HPDE6-E6E7 (cell line): ENCODE results near the gene KIF7.

ENCODE experiments used
- DNase-seq: peaks from one replicate; pipeline ENCODE4 v3.0.0; 2011; ENCODE audit warnings: missing footprints; ENCODE audit errors: extremely low spot score

Gene KIF7

DNA sequence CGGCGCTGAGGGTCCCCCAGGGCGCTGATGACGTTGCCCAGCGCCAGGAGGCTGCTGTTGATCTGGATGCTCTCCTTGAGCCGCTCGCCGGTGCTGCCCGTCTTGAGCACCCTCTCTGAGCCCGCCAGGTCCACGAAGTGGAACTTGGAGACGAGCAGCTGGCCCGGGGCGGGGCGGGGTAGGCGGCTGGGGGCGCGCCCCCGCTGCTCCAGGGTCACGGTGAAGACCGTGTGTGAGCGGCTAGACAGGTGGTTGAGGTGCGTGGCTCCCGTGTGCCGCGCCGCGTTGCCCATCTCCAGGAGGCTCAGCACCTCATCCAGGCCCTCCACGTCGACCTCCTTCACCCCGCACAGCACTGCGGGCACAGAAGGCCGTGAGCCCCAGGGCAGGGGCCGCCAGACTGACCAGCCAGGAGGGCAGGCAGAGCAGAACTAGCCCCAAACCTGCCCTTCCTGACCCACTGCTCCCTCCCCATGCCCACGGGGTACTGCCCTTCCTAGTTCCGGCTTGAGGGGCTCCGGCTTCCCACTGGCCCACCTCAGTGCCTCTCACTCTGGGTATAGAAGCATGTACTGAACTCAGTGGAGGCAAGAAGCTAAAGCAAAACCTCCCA is 6.1 kb downstream of the KIF7 start:
- no peak for DNase-seq

- no peak for DNase-seq
These were observed 6.9 kb downstream of the KIF7 start for GRCh38 chr15:89648106-89649012.

- DNase-seq: peak; percentile 64
These were observed 7.9 kb downstream of the KIF7 start for GRCh38 chr15:89647191-89647851.

GRCh38 chr15:89646416-89647141 is 8.7 kb downstream of the KIF7 start:
- no peak for DNase-seq

GRCh38 chr15:89645680-89646079 is 9.6 kb downstream of the KIF7 start:
- DNase-seq: no peak

DNA sequence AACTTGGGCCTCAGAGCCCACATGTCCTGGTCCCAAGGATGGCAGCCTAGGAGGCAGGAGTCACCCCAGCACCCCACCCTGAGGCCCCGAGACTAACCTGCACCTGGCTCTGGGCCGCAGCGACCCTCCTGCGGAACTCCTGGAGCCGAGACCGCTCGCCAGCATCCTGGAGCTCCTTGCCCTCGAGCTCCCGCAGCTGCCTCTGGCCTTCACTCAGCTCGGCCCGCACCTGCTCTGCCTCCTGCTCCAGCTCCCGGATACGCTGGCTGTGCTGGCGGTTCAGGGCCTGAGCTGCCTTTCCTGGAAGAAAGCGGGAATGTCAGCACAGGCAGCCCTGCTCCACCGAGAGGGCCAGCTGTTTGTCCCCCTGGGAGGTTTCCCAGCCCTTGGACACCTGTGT is 13.2 kb downstream of the KIF7 start:
- DNase-seq: no peak

DNA sequence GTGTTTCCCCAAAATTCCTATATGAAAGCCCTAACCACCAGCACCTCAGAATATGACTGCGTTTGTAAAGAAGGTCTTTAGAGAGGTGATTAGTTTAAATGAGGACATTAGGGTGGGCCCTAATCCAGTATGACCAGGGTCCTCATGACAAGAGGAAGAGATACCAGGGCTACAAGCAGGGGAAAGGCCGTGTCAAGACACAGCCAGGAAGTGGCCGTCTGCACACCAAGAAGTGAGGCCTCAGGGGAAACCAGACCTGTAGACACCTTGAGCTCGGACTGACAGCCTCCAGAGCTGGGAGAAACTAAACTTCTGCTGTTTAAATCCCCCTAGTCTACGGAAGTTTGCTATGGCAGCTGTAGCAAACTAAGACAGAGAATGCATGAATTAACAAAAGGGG is 14.2 kb downstream of the KIF7 start:
- no peak for DNase-seq

GRCh38 chr15:89640245-89640644 is 15.0 kb downstream of the KIF7 start:
- no peak for DNase-seq

DNA sequence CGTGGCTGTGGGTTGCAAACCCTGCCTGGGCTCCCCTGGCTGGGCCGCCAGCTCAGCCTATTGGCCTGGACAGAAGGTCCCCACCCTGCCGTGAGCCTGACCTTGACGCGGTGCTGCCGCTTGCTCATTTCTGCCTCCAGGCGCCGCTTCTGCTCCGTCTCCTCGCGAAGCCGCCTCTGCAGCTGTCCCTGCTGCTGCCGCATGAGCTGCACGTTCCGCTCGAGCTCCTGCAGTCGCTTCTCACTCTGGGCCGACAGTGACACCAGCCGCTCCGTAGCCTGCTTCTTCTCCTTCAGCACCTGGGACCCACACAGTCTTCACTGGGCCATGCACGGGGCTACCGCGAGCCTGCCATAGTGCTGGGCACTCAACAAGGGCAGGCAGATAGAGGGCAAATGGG is 21.7 kb downstream of the KIF7 start:
- no peak for DNase-seq

DNA sequence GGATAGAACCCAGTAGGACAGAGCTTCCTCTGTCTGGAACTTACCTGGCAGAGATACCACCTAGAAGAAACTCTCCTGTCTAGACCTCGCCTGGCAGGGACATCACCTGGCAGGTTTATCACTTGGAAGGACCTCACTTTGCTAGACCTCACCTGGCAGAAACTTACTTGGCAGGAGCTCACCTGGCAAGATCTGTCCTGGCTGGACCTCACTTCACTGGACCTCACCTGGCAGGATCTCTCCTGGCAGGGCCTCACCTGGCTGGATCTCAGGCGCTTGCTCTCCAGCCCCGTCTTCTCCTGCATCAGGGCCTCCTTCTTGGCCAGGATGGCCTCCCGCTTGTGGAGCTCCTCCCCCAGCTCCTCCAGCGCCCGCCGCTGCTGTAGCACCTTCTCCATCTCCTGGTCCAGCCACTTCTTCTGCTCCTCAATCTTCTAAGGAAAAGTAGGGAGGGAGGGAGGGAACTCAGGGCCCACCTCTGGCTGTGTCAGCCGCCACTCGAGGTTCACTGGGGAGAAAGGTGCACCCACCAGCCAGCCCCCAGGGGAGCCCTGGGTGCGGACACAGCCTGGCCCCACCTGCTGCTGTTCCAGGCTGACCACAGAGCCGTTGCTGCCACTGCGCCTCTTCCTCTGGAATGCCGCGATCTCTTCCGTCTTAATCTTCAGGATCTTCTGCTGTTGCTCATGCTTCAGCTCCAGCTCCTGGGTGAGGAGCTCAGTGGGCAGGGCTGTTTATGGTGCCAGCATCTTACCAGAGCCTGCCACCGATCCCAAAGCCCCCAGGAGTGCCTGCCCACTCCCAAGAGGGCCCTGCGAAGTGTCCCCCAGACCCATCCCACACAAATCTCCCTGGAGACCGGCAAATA is 22.5 kb downstream of the KIF7 start:
- no peak for DNase-seq

- DNase-seq: no peak
These were observed 23.4 kb downstream of the KIF7 start for GRCh38 chr15:89631902-89632264.

DNA sequence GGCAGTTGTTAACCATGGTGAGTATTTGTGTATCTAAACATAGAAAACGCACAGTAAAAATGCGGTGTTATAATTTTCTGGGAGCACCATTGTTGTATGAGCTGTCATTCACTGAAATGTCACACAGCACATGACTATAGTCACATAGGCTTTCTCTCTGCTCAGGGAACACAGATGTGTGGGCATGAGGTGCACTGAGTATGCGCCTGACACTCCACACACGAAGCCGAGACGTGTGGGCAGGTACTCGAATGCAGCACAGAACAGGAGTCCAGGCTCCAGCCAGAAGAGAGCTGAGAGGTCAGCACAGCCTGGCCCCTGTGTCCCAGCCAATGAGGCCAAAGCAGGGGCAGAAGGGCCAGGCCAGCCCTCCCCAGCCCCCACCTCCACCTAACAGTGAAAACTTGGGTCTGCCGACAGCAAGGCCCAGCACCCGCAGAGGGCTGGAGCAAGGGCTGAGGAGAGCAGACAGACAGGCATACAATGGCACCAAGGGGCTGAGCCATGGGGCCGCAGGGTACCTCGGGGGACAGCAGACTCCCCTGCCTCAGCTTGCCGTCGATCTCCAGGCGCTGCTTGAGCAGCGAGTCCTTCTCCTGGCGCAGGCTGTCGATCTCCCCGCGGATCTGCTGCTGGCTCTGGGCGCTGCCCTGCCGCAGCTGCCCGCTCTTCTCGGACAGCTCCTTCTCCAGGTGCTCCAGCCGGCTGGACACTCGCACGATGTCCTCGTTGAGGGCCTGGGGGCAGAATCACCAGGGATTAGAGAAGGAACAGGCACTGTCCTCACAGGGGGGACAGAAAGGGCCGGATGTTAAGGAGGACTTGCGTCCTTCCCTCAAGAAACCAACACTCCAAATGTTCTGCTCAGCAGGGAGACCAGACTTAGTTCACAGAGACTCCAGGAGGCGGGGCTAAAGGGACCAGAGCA is 24.0 kb downstream of the KIF7 start:
- DNase-seq: no peak

DNA sequence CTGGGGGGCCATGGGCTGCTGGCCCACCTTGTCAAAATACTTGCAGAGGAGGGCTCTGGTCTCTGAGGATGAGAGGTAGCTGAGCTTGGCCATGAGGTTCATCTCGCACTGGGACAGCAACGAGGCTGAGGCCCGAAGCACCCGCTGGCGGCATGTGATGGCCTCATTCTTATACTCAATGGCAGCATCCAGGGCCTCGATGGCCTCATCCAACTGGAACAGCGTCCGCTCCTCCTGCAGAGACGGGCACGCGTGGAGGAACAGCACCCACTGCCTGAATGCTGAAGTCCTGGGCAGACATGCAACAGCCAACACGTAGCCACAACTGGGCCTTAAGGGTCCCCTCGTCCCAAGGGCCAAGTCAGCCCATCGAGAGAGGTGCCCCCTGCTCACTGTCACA is 25.0 kb downstream of the KIF7 start:
- no peak for DNase-seq

- no peak for DNase-seq
These were observed 25.4 kb downstream of the KIF7 start for GRCh38 chr15:89629829-89630228.

DNA sequence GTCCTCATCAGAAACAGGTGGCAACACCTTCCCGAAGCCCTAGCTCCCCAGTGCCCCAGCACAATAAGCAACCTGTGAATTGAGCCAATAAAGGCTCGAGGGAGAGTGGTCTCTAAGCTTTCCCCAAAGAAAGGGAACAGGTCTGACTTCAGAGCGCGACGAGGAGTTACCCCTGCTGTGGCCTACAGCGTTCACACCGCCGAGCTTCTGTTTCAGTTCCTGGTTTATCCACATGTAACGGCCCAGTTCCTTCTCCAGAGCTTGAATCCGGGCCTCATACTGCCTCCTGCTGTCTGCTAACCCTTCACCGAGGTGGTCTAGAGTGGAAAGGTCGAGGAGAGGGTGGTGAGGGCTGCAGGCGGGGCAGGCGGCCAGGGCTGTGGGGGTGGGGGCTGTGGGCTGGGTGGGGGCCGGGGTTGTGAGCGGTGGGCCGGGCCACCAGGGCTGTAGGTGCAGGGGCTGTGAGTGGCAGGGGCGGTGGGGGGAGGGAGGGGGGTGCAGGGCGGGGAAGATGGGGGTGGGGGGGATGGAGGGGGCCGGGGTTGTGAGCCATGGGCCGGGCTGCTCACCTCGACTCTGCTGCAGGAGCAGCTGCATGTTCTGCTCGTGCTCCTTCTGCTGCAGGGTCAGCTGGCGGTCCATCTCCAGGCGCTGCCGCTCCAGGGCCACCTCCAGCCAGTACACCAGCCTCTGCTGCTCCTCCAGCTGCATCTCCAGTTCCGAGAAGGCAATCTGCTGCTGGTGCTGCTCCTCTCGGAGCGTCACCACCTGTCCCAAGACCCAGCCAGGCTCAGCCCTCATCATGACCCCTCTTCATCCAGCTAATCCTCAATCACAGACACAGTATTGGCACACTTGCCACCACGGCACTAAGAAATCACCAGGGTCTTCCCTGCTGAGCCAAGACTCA is 26.2 kb downstream of the KIF7 start:
- DNase-seq: no peak

- no peak for DNase-seq
These were observed 27.0 kb downstream of the KIF7 start for GRCh38 chr15:89628301-89628700.

DNA sequence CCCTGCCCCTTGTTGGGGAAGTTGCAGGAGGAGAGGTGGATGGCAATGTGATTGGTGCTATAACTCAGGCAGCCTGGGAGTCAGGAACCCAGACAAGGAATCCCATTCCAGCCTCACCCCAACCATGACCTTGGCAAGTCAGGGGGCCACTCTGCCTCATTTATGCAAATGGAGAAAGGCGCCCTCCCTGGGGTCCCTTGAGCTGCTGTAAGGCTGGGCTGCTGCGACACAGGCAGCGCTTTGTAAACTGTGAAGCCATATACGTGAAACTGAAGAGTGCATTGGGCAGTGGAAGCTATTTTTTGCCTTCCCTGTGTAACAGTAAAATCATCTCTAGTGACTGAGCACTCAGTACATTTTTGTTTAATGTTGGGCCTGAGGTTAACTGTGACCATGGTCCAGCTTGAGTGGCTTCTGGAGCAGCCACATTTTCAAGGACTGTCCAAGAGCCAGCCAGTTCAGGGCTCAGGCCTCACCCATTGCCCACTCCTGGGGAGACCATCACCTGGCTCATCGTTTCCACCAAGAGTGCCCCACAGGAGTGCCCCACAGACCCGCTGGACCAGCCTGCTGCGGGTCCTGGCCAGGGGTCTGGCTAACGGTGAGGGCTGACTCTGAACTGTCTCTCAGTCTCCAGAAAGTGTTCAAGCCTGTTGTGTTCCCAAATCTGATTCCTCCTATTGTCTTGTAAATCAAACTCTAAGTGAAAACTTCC is 27.9 kb downstream of the KIF7 start:
- no peak for DNase-seq

GRCh38 chr15:89625716-89626115 is 29.6 kb downstream of the KIF7 start:
- DNase-seq: no peak
